PC-9 (cell line): ENCODE data around the gene SEMA4B. TPM values are rescaled to one million over a fixed set of nuclear protein-coding genes. Genes with fewer than 3 reads are reported as not detected.

Experiments
- Bru-seq: library from RNA; stranded (reverse); fragments of 400-500 nt; gene quantifications from one replicate; lab custom pipeline; 2021; lab: Mats Ljungman, UMichigan
- BruChase-seq, 2 experiments: library from RNA; stranded (reverse); fragments of 400-500 nt; gene quantifications; one replicate each; lab custom pipeline; 2021; lab: Mats Ljungman, UMichigan
- BruUV-seq: library from RNA; stranded (reverse); fragments of 400-500 nt; replicated peaks from 2 replicates; lab custom pipeline; 2021; lab: Mats Ljungman, UMichigan
- CTCF ChIA-PET: fragments of 300-600 bp; sonication (Branson Sonifier 250); formaldehyde crosslinking; loops from one replicate; lab custom pipeline; 2022; ENCODE audit warnings: antibody characterized with exemption; lab: Charles Lee
- POLR2A ChIA-PET: fragments of 300-600 bp; sonication (Branson Sonifier 250); formaldehyde crosslinking; loops from one replicate; lab custom pipeline; 2022; ENCODE audit warnings: antibody characterized with exemption; ENCODE audit not compliant: unreplicated experiment; lab: Charles Lee
- DNase-seq, 2 experiments: peaks; one replicate each; pipeline versions ENCODE4 v3.0.0 to v3.0.0-alpha.2; 2015 to 2022; ENCODE audit warnings: mixed read lengths in 1 of 2
- H2AFZ ChIP-seq: fragments of 200-600 bp; sonication (generic); 2 replicates; pipeline ENCODE4 v1.8.1; 2017; ENCODE audit warnings: antibody characterized with exemption
- H3F3A ChIP-seq: fragments of 200-600 bp; sonication (generic); 2 replicates; pipeline ENCODE4 v1.8.1; 2017; ENCODE audit warnings: antibody characterized with exemption, mild to moderate bottlenecking, low read depth; ENCODE audit not compliant: insufficient read depth
- H3K27ac ChIP-seq: fragments of 200-600 bp; sonication (generic); 2 replicates; pipeline ENCODE4 v1.6.1; 2016; ENCODE audit warnings: mixed run types
- H3K27me3 ChIP-seq: fragments of 200-600 bp; sonication (generic); 2 replicates; pipeline ENCODE4 v1.6.1; 2016; ENCODE audit warnings: low read depth, mixed run types; ENCODE audit not compliant: insufficient read depth
- H3K36me3 ChIP-seq: fragments of 200-600 bp; sonication (generic); 2 replicates; pipeline ENCODE4 v1.6.1; 2016; ENCODE audit warnings: low read depth, mixed run types
- H3K4me1 ChIP-seq: fragments of 200-600 bp; sonication (generic); replicated peaks from 2 replicates; pipeline ENCODE4 v1.6.1; 2016; ENCODE audit warnings: mixed run types; ENCODE audit not compliant: insufficient read depth
- H3K4me2 ChIP-seq: fragments of 200-600 bp; sonication (generic); 2 replicates; pipeline ENCODE4 v1.6.1; 2017; ENCODE audit warnings: mixed run types
- H3K4me3 ChIP-seq: fragments of 200-600 bp; sonication (generic); 2 replicates; pipeline ENCODE4 v1.6.1; 2016; ENCODE audit warnings: mixed run types
- H3K79me2 ChIP-seq: fragments of 200-600 bp; sonication (generic); 2 replicates; pipeline ENCODE4 v1.6.1; 2017; ENCODE audit warnings: low read depth, mixed run types
- H3K9me2 ChIP-seq: fragments of 200-600 bp; sonication (generic); 2 replicates; pipeline ENCODE4 v1.8.1; 2017; ENCODE audit warnings: mild to moderate bottlenecking; ENCODE audit not compliant: insufficient read depth
- H3K9me3 ChIP-seq: fragments of 200-600 bp; sonication (generic); 2 replicates; pipeline ENCODE4 v1.8.1; 2016; ENCODE audit warnings: low read depth; ENCODE audit not compliant: insufficient read depth
- H4K20me1 ChIP-seq: fragments of 200-600 bp; sonication (generic); 2 replicates; pipeline ENCODE4 v1.8.1; 2017; ENCODE audit not compliant: insufficient read depth
- CTCF ChIP-seq: fragments of 200-600 bp; sonication (generic); conservative IDR thresholded peaks from 2 replicates; pipeline ENCODE4 v1.6.1; 2017; ENCODE audit warnings: mixed run types, antibody characterized with exemption, mild to moderate bottlenecking, moderate library complexity
- EZH2 ChIP-seq: fragments of 200-600 bp; sonication (generic); IDR thresholded peaks from 2 replicates; pipeline ENCODE4 v1.8.0; 2017; ENCODE audit warnings: antibody characterized with exemption, low read depth
- intact Hi-C: fragments of 100-400 bp; cut with micrococcal nuclease; formaldehyde crosslinking; loops from one replicate; pipeline ENCODE4 v1.10.0; 2022; ENCODE audit not compliant: unreplicated experiment
- long read RNA-seq: library from polyadenylated mRNA; stranded (forward); transcript quantifications from one replicate; pipeline ENCODE4 v2.0.0, GENCODE V29; 2022
- total RNA-seq: library from RNA; stranded (reverse); gene quantifications from 2 replicates; pipeline ENCODE4 v1.2.3, GENCODE V29; 2021

The SEMA4B gene
- 63.6 and 70.7 TPM in 2 replicates for total RNA-seq
- Bru-seq, nascent RNA: percentile 70 among the genes with signal in this experiment
- BruChase-seq, experiment 1, labeled RNA remaining after a 2-hour chase: percentile 68 among the genes with signal in this experiment
- percentile 75 among the genes with signal in this experiment for BruChase-seq, experiment 2, labeled RNA remaining after a 6-hour chase
- long read RNA-seq, transcript SEMA4B-201 (15 exons, 3,781 nt): major isoform, 18 of 94 reads
- long read RNA-seq, transcript SEMA4B-202 (14 exons, 3,807 nt): minor isoform, 17 of 94 reads
- long read RNA-seq, partial matches to known transcripts: 8 of 94 reads
- long read RNA-seq, other reads (novel, unspliced or antisense): 51 of 94 reads

- Histone ChIP-seq H3K79me2 (peaks cover 56% of the 10 kb centered on the region), H3K4me1 (peaks cover 57% of the 10 kb centered on the region), H3F3A (peaks cover 25% of the 10 kb centered on the region), H3K27me3 (no peaks in the 10 kb centered on the region), H3K36me3 (peaks cover 25% of the 10 kb centered on the region), H3K4me2 (peak within 1 kb of the TSS; percentile 82), H3K27ac (peak within 1 kb of the TSS; percentile 51), H3K9me2 (no peaks in the 10 kb centered on the region), H3K4me3 (peak within 1 kb of the TSS; percentile 71), H2AFZ (peak within 1 kb of the TSS; percentile 76), H4K20me1 (no peaks in the 10 kb centered on the region; the same call in 1 of the 2 replicates), H3K9me3 (no peaks in the 10 kb centered on the region)
- ChIA-PET CTCF (interaction anchor here (0.6 to 1.2 kb wide), 2 partner anchors 11 to 20 kb away, joined by 4 read pairs; no protein-coding TSS in a partner anchor), POLR2A (interaction anchor here (0.6 to 1.0 kb wide), 9 partner anchors 9 to 784 kb away, joined by 3 to 14 read pairs (median 4); no protein-coding TSS in a partner anchor)
- BruUV-seq: no TSS peak
- intact Hi-C loops: no loop called here
- TF ChIP-seq EZH2: no peak
- TF ChIP-seq CTCF: no peak
- peak; percentile 46 to 65 for DNase-seq
These were observed at the start of gene SEMA4B for GRCh38 chr15:90201130-90201943. Gene SEMA4B (plus strand): TSS chr15:90201330. CDS start chr15:90201579, 249 bp downstream.

- H2AFZ ChIP-seq: no peak overlapping the region
- no peaks in the 10 kb centered on the region for H3K36me3 ChIP-seq
- H3F3A ChIP-seq: 0 out of 2 replicates have a peak, but pooled peaks cover 8% of the 10 kb centered on the region
- peaks cover 33% of the 10 kb centered on the region for H3K4me1 ChIP-seq
- H3K27me3 ChIP-seq: no peaks in the 10 kb centered on the region
- no peak for DNase-seq
- TF ChIP-seq CTCF (no peak), EZH2 (no peak)
- 0 out of 2 replicates have a peak overlapping the region, but pooled peaks have one; percentile 2 for H3K4me2 ChIP-seq
- H4K20me1 ChIP-seq: no peaks in the 10 kb centered on the region
- BruUV-seq: no TSS peak
- no peaks in the 10 kb centered on the region for H3K9me3 ChIP-seq
- POLR2A ChIA-PET: interaction anchor here (0.7 kb wide), 1 partner anchor 329 kb away, joined by 7 read pairs; no protein-coding TSS in a partner anchor
- no peaks in the 10 kb centered on the region for H3K79me2 ChIP-seq
- CTCF ChIA-PET: interaction anchor here (0.6 to 1.2 kb wide), 5 partner anchors 9 to 316 kb away, joined by 3 to 10 read pairs (median 5); no protein-coding TSS in a partner anchor
- H3K4me3 ChIP-seq: no peak overlapping the region
- H3K9me2 ChIP-seq: no peaks in the 10 kb centered on the region
- intact Hi-C loops: loop anchor here (5.0 kb wide), 1 partner anchor 55 kb away; no protein-coding TSS in a partner anchor
- H3K27ac ChIP-seq: no peak overlapping the region
These were observed 49.0 kb upstream of the SEMA4B start for GRCh38 chr15:90151989-90152645.
